Endothelial cell (in vitro differentiated cells): Measurements from ENCODE around the gene VPS50. TPM values are rescaled to one million over a fixed set of nuclear protein-coding genes. Genes with fewer than 3 reads are reported as not detected.

ENCODE experiments used
- DNase-seq: peaks from one replicate; pipeline ENCODE4 v3.0.0; 2021; ENCODE audit warnings: low spot score
- H3K27ac Mint-ChIP-seq: one replicate; pipeline ENCODE4 v1.8.0; 2021; ENCODE audit warnings: mixed read lengths, inconsistent platforms; ENCODE audit not compliant: unreplicated experiment
- H3K27me3 Mint-ChIP-seq: one replicate; pipeline ENCODE4 v1.8.0; 2021; ENCODE audit warnings: mild to moderate bottlenecking, moderate library complexity, mixed read lengths, inconsistent platforms; ENCODE audit not compliant: unreplicated experiment
- H3K36me3 Mint-ChIP-seq: one replicate; pipeline ENCODE4 v1.8.0; 2021; ENCODE audit warnings: mild to moderate bottlenecking, low read depth, mixed read lengths, inconsistent platforms; ENCODE audit not compliant: unreplicated experiment
- H3K4me1 Mint-ChIP-seq: one replicate; pipeline ENCODE4 v1.8.0; 2021; ENCODE audit warnings: mild to moderate bottlenecking, mixed read lengths, inconsistent platforms; ENCODE audit not compliant: unreplicated experiment
- H3K4me3 Mint-ChIP-seq: one replicate; pipeline ENCODE4 v1.8.0; 2021; ENCODE audit warnings: mild to moderate bottlenecking, mixed read lengths, inconsistent platforms; ENCODE audit not compliant: unreplicated experiment
- H3K9me3 Mint-ChIP-seq: one replicate; pipeline ENCODE4 v1.8.0; 2021; ENCODE audit warnings: mixed read lengths, inconsistent platforms; ENCODE audit not compliant: unreplicated experiment
- total RNA-seq: library from RNA; stranded (reverse); fragmentation: NEBNext Ultra II Directional; extraction: Animal tissue kit (Norgen Biotek cat#: 25700); gene quantifications from one replicate; pipeline ENCODE4 v1.2.1, GENCODE V29; 2021; ENCODE audit not compliant: unreplicated experiment
- TF ChIP-seq, protein P1 (sequence below): fragments of 200-600 bp; sonication (generic); IDR thresholded peaks from one replicate; pipeline ENCODE4 v1.5.0; 2021; ENCODE audit warnings: antibody characterized with exemption; ENCODE audit not compliant: unreplicated experiment

The VPS50 gene
- total RNA-seq, 1 donor from 2014 or later, result 20.6 TPM

DNA sequence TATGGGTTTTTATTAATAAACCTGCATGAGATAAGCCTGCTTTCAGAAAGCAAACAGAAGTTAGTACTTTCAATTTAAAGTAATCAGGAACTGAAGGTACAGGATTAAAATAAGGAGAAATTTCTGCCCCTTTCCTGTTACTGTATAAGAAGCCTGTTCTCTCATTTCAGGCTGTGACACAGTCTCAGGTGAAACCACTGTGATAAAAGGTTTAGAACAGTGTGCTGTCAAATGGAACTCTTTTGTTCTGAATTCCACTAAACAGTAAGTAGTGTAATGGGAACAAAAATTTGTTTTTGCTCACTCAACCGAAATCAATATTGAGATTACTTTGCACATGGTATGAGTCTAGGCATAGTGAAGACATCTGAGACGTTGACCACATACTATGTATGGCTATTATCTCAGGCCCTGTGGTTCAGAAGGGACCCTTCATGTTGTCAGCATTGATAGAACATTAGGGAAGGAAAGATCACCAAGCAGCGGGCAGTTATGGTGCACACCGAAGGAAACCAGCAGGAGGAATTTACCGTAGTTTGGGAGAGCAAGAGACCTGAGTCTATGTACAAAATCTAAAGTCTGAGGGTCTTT, 20.8 kb upstream of the VPS50 start:
- Mint-ChIP-seq H3K4me3 (no peak overlapping the region), H3K27me3 (peaks cover 4% of the 10 kb centered on the region)

DNA sequence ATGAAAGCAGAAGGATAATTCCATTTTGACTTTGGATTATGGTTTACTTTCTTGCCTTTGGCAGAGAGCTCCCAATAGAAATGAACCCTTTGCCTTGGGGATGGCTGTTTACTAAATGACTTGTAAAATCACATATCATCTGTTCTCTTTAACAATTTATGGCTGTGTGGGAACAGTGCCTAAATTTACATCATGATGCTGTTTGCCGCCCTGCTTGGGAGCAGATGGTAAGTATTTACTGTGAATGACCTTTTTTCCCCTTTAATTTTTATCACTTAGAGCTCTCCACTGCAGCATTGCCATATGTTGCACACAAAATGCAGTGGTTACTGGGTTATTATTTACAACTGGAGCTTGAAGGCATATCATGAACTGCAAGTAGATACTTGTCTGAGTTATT, 19.3 kb upstream of the VPS50 start:
- Mint-ChIP-seq H3K4me1 (no peaks in the 10 kb centered on the region), H3K4me3 (no peak overlapping the region), H3K9me3 (no peaks in the 10 kb centered on the region), H3K36me3 (no peaks in the 10 kb centered on the region), H3K27ac (no peak overlapping the region), H3K27me3 (peaks cover 2% of the 10 kb centered on the region)
- TF ChIP-seq, protein P1, sequence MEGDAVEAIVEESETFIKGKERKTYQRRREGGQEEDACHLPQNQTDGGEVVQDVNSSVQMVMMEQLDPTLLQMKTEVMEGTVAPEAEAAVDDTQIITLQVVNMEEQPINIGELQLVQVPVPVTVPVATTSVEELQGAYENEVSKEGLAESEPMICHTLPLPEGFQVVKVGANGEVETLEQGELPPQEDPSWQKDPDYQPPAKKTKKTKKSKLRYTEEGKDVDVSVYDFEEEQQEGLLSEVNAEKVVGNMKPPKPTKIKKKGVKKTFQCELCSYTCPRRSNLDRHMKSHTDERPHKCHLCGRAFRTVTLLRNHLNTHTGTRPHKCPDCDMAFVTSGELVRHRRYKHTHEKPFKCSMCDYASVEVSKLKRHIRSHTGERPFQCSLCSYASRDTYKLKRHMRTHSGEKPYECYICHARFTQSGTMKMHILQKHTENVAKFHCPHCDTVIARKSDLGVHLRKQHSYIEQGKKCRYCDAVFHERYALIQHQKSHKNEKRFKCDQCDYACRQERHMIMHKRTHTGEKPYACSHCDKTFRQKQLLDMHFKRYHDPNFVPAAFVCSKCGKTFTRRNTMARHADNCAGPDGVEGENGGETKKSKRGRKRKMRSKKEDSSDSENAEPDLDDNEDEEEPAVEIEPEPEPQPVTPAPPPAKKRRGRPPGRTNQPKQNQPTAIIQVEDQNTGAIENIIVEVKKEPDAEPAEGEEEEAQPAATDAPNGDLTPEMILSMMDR, result no peak
- no peak for DNase-seq

More for the DNA sequence above, 20.8 kb upstream of the VPS50 start:
- TF ChIP-seq, protein P1, result no peak
- Mint-ChIP-seq H3K36me3 (no peaks in the 10 kb centered on the region), H3K27ac (no peak overlapping the region), H3K4me1 (no peaks in the 10 kb centered on the region), H3K9me3 (no peaks in the 10 kb centered on the region)
- DNase-seq, result no peak

DNA sequence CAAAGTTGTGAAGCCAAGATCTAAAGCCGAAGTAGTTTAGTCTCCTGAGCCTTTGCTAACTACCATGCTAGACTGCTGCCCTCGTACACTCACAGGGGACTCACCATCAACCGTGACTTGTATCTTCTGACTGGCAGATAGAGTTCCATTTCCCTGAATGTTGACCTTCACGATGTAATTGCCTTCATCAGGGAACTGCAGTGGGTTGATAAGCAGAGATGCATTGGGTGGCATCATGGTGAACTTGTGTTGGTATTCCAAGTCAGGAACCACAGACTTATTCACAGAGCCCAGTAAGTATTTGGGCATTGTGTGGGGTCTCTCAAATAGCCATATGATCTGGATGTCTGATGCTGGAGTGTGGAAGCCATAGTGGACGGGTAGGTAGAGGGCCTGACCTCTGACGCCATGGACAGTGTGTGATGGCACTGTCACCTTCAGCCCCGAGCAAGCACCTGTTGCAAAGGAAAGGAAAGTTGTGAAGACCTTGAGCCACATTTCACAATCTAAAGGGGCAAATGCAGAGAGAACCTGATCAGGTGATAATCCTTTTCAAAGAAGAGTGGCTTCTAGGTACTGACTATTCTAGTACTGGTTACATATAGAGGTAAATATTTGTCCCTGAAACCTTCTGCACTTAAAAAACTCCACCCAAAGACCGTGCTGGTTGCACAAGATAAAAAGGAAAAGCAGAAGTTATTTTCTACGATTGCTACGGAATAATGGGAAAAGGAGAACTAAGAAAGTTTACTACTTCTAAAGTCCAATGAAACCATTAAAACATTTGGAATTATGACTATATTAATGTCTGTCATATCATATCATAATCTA, 13.0 kb upstream of the VPS50 start:
- no peak for DNase-seq
- TF ChIP-seq, protein P1, result no peak
- no peaks in the 10 kb centered on the region for H3K4me1 Mint-ChIP-seq
- no peak overlapping the region for H3K27ac Mint-ChIP-seq
- no peak overlapping the region for H3K4me3 Mint-ChIP-seq
- H3K36me3 Mint-ChIP-seq, result no peaks in the 10 kb centered on the region
- H3K27me3 Mint-ChIP-seq, result no peaks in the 10 kb centered on the region
- no peaks in the 10 kb centered on the region for H3K9me3 Mint-ChIP-seq

DNA sequence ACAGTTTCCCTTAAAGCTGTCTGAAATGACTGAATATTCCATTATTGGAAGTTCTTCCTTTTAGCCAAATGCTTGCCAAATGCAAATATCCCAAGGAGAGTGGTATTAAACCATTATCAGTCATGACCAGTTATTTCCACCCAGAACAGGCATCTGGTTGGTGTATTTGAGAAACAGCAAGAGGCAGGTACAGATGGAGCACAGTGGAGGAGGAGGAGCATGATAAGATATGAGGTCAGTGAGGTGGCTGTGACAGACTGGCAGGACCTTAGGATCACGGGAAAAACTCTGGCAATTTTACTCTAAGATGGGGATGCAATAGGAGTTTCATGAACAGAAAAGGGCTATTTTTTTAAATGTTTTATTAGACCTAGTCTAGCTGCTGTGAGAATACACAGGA, 12.3 kb upstream of the VPS50 start:
- H3K36me3 Mint-ChIP-seq, result no peaks in the 10 kb centered on the region
- DNase-seq, result no peak
- H3K4me1 Mint-ChIP-seq, result no peaks in the 10 kb centered on the region
- H3K9me3 Mint-ChIP-seq, result no peaks in the 10 kb centered on the region
- no peak overlapping the region for H3K4me3 Mint-ChIP-seq
- TF ChIP-seq, protein P1, result no peak
- H3K27me3 Mint-ChIP-seq, result no peaks in the 10 kb centered on the region
- no peak overlapping the region for H3K27ac Mint-ChIP-seq

DNA sequence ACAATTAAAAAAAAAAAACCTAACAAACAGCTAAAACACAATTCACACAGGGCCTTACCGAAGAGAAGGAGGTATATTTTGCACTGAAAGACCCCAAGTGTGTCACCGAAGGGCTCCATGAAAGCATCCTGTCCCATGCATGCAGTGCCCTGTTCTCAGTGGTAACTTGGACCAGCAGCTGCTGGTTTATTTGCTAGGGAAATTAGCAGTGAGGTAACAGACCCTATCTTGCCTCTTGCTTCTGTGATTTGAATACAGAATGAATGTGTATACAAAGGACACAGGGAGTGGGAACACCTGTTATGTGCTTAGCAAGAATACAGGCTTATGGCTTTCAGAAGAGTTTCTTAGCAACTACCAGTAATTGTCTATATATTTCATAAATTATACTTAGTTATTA, 5.9 kb upstream of the VPS50 start, which contains the start of gene HEPACAM2:
Gene HEPACAM2 (minus strand): TSS at position 160 of the 400 bp plus-strand sequence.
- no peaks in the 10 kb centered on the region for H3K9me3 Mint-ChIP-seq
- H3K4me3 Mint-ChIP-seq, result no peak within 1 kb of the TSS
- no peak for DNase-seq
- H3K27ac Mint-ChIP-seq, result no peak within 1 kb of the TSS
- H3K4me1 Mint-ChIP-seq, result no peaks in the 10 kb centered on the region
- TF ChIP-seq, protein P1, result no peak
- H3K36me3 Mint-ChIP-seq, result no peaks in the 10 kb centered on the region
- H3K27me3 Mint-ChIP-seq, result no peaks in the 10 kb centered on the region
